Upper lobe of left lung (tissue), 6 donors: ENCODE data around the gene NOX5. TPM values are rescaled to one million over a fixed set of nuclear protein-coding genes. Genes with fewer than 3 reads are reported as not detected.
A peak's percentile ranks its signal among the peaks of the same experiment; 100 is the strongest.

Source experiments
- ATAC-seq, 2 donors: fragments of 200-7000 bp; cut with Tn5 transposase; one replicate each; pipeline ENCODE4 v1.9.1; 2022; ENCODE audit warnings: mild to moderate bottlenecking in 2 of 2, moderate library complexity in 2 of 2; ENCODE audit not compliant: low FRiP score in 2 of 2
- DNase-seq, 2 donors: peaks; one replicate each; pipeline ENCODE4 v3.0.0-alpha.2; 2019 to 2020
- H3K27ac ChIP-seq, 4 donors: fragments of 200-600 bp; sonication (generic); one replicate each; pipeline ENCODE4 v1.5.1; 2016 to 2019
- H3K27me3 ChIP-seq, 4 donors: fragments of 200-600 bp; sonication (generic); one replicate each; pipeline ENCODE4 v1.5.1; 2017 to 2019
- H3K36me3 ChIP-seq, 4 donors: fragments of 200-600 bp; sonication (generic); one replicate each; pipeline ENCODE4 v1.5.1; 2016 to 2019
- H3K4me1 ChIP-seq, 4 donors: fragments of 200-600 bp; sonication (generic); one replicate each; pipeline ENCODE4 v1.5.1; 2018 to 2019
- H3K4me3 ChIP-seq, 4 donors: fragments of 200-600 bp; sonication (generic); one replicate each; pipeline ENCODE4 v1.5.1; 2017 to 2019; ENCODE audit warnings: mild to moderate bottlenecking in 2 of 4, moderate library complexity in 1 of 4
- H3K9me3 ChIP-seq, 4 donors: fragments of 200-600 bp; sonication (generic); one replicate each; pipeline ENCODE4 v1.5.1; 2018 to 2019
- EP300 ChIP-seq, 4 donors: sonication (generic); formaldehyde crosslinking; IDR thresholded peaks; one replicate each; pipeline ENCODE4 v1.5.1; 2017; ENCODE audit warnings: antibody characterized with exemption in 4 of 4, control low read depth in 2 of 4
- POLR2A ChIP-seq, 4 donors: fragments of 450-650 bp; IDR thresholded peaks; one replicate each; pipeline ENCODE4 v1.5.1; 2016 to 2017; ENCODE audit warnings: antibody characterized with exemption in 4 of 4, mild to moderate bottlenecking in 2 of 4
- POLR2AphosphoS5 ChIP-seq, 2 donors: sonication (generic); formaldehyde crosslinking; IDR thresholded peaks; one replicate each; pipeline ENCODE4 v1.5.1; 2017; ENCODE audit warnings: antibody characterized with exemption in 2 of 2
- WGBS, 2 donors: methylation state at CpG; one replicate each; pipeline ENCODE4 v1.1.5; 2017 to 2018; 5-methylcytosine and 5-hydroxymethylcytosine counted together
- total RNA-seq, 6 donors: library from RNA; depleted of rRNA in 4 of 6; stranded (reverse); fragments of >200 nt in 4 of 6; gene quantifications; one replicate each; pipeline versions ENCODE4 v1.1.0 to v1.2.1, GENCODE V29; 2016 to 2021
- TF ChIP-seq, protein P1 (sequence below), 6 experiments: fragments of 450-650 bp in 4 of 6; fragments of 200-600 bp in 2 of 6; sonication (generic) in 2 of 6; IDR thresholded peaks; one replicate each; pipeline ENCODE4 v1.5.1; 2016 to 2019; ENCODE audit warnings: antibody characterized with exemption in 6 of 6
- donor health status: DM: no; HTN: no; CAD: no; lungs with moderate emphysema.
- donor health status: DM: no; HTN: yes; CAD: no; lungs with severe emphysema.

Gene NOX5
- total RNA-seq, 6 donors from 2014 or later = 0.20 to 5.7 (median 1.4) TPM; not detected in 2

DNA sequence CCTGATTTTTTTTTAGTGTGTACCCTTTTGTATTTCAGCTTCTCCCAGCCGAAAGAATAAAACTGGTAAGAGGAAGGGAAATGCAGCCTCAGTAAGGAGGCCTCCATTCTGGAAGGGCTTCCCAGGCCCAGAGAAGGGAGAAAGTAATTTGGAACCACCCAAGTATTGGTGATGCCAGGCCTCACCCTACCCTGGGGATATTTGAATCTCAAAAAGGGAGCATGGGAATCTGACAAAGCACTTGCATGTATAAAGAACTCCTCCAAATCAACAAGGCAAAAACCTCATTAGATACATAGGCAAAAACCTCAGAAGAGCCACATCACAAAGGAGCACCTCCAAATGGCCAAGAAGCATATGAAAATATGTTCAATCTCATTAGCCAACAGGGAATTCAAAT, 77.2 kb downstream of the NOX5 start:
- H3K27me3 ChIP-seq = no peaks in the 10 kb centered on the region
- DNase-seq = no peak
- WGBS, 2 donors = 88 to 96% methylated on average over 1 of the region's 1 CpG
- no peak overlapping the region for H3K27ac ChIP-seq
- no peak overlapping the region for H3K4me3 ChIP-seq
- H3K9me3 ChIP-seq = no peaks in the 10 kb centered on the region
- H3K36me3 ChIP-seq = no peaks in the 10 kb centered on the region
- TF ChIP-seq EP300 (IDR thresholded peaks at IDR 0.05) = no peak
- no peak for TF ChIP-seq POLR2A (IDR thresholded peaks at IDR 0.05)
- no peak for TF ChIP-seq POLR2AphosphoS5 (IDR thresholded peaks at IDR 0.05)
- TF ChIP-seq, protein P1, sequence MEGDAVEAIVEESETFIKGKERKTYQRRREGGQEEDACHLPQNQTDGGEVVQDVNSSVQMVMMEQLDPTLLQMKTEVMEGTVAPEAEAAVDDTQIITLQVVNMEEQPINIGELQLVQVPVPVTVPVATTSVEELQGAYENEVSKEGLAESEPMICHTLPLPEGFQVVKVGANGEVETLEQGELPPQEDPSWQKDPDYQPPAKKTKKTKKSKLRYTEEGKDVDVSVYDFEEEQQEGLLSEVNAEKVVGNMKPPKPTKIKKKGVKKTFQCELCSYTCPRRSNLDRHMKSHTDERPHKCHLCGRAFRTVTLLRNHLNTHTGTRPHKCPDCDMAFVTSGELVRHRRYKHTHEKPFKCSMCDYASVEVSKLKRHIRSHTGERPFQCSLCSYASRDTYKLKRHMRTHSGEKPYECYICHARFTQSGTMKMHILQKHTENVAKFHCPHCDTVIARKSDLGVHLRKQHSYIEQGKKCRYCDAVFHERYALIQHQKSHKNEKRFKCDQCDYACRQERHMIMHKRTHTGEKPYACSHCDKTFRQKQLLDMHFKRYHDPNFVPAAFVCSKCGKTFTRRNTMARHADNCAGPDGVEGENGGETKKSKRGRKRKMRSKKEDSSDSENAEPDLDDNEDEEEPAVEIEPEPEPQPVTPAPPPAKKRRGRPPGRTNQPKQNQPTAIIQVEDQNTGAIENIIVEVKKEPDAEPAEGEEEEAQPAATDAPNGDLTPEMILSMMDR (IDR thresholded peaks at IDR 0.05) = no peak
- no peak for ATAC-seq
- H3K4me1 ChIP-seq = no peaks in the 10 kb centered on the region

DNA sequence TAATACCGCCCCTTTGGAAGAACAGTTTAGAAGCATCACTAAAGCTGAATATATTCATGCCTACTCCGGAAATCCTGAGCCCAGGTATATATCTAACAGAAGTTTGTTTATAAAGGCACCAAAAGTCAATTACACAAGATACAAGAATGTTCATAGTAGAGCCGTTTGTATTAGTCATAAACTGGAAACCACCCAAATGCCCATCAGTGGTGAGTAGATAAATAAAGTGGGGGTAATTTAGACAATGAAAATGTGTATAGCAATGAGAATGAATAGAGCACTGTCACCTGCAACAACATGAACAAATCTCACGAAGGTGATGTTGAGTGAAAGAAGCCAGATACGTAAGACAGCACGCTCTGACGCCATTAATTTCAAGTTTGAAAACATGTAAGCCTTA, 77.7 kb downstream of the NOX5 start:
- ATAC-seq (no peak), DNase-seq (no peak)
- Histone ChIP-seq H3K4me3 (no peak overlapping the region), H3K4me1 (no peaks in the 10 kb centered on the region), H3K27ac (no peak overlapping the region), H3K27me3 (no peaks in the 10 kb centered on the region), H3K36me3 (no peaks in the 10 kb centered on the region), H3K9me3 (no peaks in the 10 kb centered on the region)
- WGBS, 2 donors = 66 to 67% methylated on average over 7 of the region's 7 CpGs
- TF ChIP-seq, protein P1 (IDR thresholded peaks at IDR 0.05) = no peak
- TF ChIP-seq POLR2AphosphoS5 (IDR thresholded peaks at IDR 0.05) = no peak
- TF ChIP-seq POLR2A (IDR thresholded peaks at IDR 0.05) = no peak
- TF ChIP-seq EP300 (IDR thresholded peaks at IDR 0.05) = no peak

DNA sequence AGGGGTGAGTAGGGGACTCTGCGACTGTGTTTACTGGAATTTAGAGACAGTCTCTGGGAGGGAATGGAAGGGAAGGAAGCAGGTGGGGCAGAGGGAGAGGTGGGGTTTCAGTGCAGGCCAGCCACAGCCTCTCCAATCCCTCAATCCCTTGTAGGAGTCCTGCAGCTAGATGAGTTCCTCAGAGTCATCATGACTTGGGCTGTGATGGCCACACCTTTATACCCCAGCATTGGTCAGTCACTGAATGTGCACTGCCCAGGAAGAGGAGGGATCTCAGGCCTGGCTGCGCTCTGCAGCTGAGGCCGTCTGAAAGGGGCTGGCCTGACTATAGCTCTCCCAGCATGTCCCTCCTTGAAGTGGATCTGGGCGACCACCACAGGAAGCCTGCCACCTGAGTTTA, 78.6 kb downstream of the NOX5 start:
- no peaks in the 10 kb centered on the region for H3K4me1 ChIP-seq
- H3K27ac ChIP-seq = peak overlapping the region in 1 of 4 donors; percentile 27
- H3K4me3 ChIP-seq = no peak overlapping the region
- DNase-seq (no peak), ATAC-seq (no peak)
- H3K27me3 ChIP-seq = no peaks in the 10 kb centered on the region
- no peak for TF ChIP-seq POLR2A (IDR thresholded peaks at IDR 0.05)
- no peak for TF ChIP-seq EP300 (IDR thresholded peaks at IDR 0.05)
- TF ChIP-seq POLR2AphosphoS5 (IDR thresholded peaks at IDR 0.05) = no peak
- TF ChIP-seq, protein P1 (IDR thresholded peaks at IDR 0.05) = no peak
- no peaks in the 10 kb centered on the region for H3K36me3 ChIP-seq
- WGBS, 2 donors = 51 to 60% methylated on average over 1 to 4 of the region's 4 CpGs
- no peaks in the 10 kb centered on the region for H3K9me3 ChIP-seq

DNA sequence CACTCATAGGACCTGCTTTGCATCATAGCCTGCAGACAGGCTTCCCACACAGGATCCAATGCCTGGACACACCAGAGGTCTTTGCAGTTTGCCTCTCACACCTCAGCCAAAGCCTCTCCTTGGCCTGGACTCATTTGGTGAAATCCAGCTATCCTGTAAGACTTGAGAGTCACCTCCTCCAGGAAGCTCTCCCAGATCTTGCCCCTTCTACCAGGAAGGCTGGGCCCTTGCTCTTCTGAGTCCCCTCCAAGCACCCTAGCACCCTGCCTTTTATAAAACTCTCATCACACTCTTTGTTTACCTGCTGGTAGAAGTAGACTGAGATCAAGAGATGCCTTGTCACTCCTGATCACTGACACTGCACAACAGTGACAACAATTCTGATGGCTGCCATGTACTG, 79.1 kb downstream of the NOX5 start:
- Histone ChIP-seq H3K36me3 (no peaks in the 10 kb centered on the region), H3K27me3 (no peaks in the 10 kb centered on the region), H3K9me3 (no peaks in the 10 kb centered on the region), H3K27ac (peak overlapping the region in 1 of 4 donors; percentile 27), H3K4me1 (no peaks in the 10 kb centered on the region), H3K4me3 (no peak overlapping the region)
- DNase-seq (no peak), ATAC-seq (no peak)
- TF ChIP-seq, protein P1 (IDR thresholded peaks at IDR 0.05) = no peak
- TF ChIP-seq POLR2A (IDR thresholded peaks at IDR 0.05) (no peak), POLR2AphosphoS5 (IDR thresholded peaks at IDR 0.05) (no peak), EP300 (IDR thresholded peaks at IDR 0.05) (no peak)

DNA sequence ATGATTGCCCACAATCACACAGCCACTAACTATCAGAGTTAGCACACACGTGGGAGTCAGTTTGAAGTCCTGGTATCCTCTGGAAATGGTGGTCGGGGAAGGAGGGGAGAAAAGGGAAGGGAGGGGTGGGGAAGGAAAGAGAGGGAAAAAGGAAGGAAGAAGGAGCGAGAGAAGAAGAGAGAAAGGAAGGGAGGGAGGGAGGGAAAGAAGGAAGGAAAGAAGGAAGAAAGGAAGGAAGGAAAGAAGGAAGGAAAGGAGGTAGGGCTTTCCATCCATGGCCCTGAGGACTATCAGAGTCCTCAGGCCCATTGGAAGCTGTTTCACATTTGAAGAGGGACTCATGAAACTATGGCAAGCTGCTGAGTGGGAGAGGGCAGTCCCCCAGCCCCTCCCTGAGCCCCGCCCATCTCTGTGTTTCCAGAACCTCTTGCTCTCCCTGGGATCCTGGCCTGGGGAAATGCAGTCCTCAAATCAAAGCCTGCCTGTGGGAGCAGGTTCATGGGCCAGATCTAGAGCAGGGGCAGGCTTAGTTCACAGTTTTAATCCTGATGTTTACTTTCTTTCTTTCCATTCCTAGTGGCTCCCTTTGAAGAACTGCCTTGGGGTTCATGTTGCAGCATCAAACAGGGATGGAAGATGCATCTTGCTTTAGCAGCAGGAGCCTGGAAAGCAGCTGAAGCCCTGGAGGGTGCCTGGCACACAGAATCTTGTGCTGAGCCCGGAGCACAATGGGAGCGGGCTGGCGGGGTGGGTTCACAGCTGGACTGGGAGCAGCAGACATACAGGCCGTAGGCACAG, 79.8 kb downstream of the NOX5 start:
- Histone ChIP-seq H3K36me3 (no peaks in the 10 kb centered on the region), H3K9me3 (no peaks in the 10 kb centered on the region), H3K27ac (no peak overlapping the region), H3K4me3 (no peak overlapping the region), H3K4me1 (no peaks in the 10 kb centered on the region), H3K27me3 (no peaks in the 10 kb centered on the region)
- WGBS, 2 donors = 73 to 89% methylated on average over 7 to 8 of the region's 8 CpGs
- TF ChIP-seq, protein P1 (IDR thresholded peaks at IDR 0.05) = no peak
- TF ChIP-seq POLR2A (IDR thresholded peaks at IDR 0.05) = no peak
- TF ChIP-seq EP300 (IDR thresholded peaks at IDR 0.05) = no peak
- no peak for TF ChIP-seq POLR2AphosphoS5 (IDR thresholded peaks at IDR 0.05)
- ATAC-seq = no peak
- DNase-seq = no peak
